SJCRH30 (cell line): Measurements from ENCODE around the gene GPR17. TPM values are rescaled to one million over a fixed set of nuclear protein-coding genes. Genes with fewer than 3 reads are reported as not detected.

Experiments used
- DNase-seq, 2 experiments: peaks; one replicate each; pipeline ENCODE4 v3.0.0-alpha.2; 2015 to 2020
- H3K27ac ChIP-seq: fragments of 250-450 bp; sonication (Bioruptor Pico); 2 replicates; pipeline ENCODE4 v1.5.1; 2020; ENCODE audit warnings: mild to moderate bottlenecking, moderate library complexity
- H3K27me3 ChIP-seq: fragments of 250-450 bp; sonication (Bioruptor Pico); 2 replicates; pipeline ENCODE4 v1.5.1; 2020; ENCODE audit warnings: mild to moderate bottlenecking, moderate library complexity
- H3K36me3 ChIP-seq: fragments of 250-450 bp; sonication (Bioruptor Pico); 2 replicates; pipeline ENCODE4 v1.5.1; 2020; ENCODE audit warnings: mild to moderate bottlenecking, moderate library complexity
- H3K4me1 ChIP-seq: fragments of 250-450 bp; sonication (Bioruptor Pico); 2 replicates; pipeline ENCODE4 v1.5.1; 2020; ENCODE audit warnings: mild to moderate bottlenecking, moderate library complexity
- H3K4me3 ChIP-seq: fragments of 250-450 bp; sonication (Bioruptor Pico); 2 replicates; pipeline ENCODE4 v1.5.1; 2020; ENCODE audit warnings: mild to moderate bottlenecking, moderate library complexity
- H3K9me3 ChIP-seq: fragments of 250-450 bp; sonication (Bioruptor Pico); replicated peaks from 2 replicates; pipeline ENCODE4 v1.5.1; 2020; ENCODE audit warnings: mild to moderate bottlenecking, moderate library complexity
- total RNA-seq: library from RNA; depleted of rRNA; stranded (reverse); fragments of >200 nt; shearing (Covaris generic); gene quantifications from 2 replicates; pipeline ENCODE4 v1.2.3, GENCODE V29; 2014; rRNA removed

GPR17 gene, protein sequence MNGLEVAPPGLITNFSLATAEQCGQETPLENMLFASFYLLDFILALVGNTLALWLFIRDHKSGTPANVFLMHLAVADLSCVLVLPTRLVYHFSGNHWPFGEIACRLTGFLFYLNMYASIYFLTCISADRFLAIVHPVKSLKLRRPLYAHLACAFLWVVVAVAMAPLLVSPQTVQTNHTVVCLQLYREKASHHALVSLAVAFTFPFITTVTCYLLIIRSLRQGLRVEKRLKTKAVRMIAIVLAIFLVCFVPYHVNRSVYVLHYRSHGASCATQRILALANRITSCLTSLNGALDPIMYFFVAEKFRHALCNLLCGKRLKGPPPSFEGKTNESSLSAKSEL
- 0.18 TPM in 1 of 2 replicates, not detected in the other for total RNA-seq

DNA sequence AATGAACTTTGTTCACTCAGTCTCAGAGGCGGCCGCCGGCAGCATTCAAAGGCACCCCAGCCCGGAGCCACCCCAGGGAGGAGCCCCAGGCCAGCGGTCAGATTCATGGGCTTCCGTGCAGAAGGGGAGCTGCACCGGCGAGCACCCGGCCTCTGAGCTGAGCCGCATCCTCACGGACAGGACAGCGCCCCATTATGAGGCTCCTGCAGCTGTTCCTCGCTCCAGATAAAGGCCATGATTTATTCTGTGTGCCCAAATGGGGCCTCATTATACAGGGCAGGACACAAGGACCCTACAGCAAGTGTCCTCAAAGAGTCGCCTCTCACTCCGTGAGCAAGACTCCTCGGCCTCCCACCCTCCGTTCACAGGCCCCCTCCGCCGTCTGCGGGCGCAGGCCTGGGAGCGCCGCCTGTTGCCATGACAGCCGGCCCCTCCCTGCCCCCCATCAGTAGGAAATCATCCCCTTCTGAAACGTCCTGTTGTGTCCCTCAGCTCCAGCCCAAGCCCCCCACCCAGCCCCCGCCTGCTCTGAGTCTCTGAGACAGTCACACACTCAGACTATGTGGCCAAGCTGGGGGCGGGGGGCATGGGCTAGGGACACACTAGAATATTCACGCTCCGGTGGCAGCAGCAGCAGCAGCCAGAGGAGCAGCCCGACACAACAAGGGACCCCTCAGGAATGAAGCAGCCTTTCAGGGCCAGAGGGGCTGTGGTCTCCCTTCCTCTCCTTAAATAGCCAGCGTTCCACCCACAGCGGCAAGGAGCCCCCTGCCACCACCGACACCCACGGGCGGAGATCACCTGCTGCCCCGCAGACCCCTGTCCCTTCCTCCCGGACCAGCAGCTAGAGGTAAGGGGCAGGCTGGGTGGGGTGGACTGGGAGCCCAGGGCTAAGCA is at the start of gene GPR17:
Gene GPR17, plus strand, starts transcription at position 759 of the 897 bp plus-strand sequence. CDS start 4,583 bp downstream, outside the sequence.
- Histone ChIP-seq H3K9me3 (no peaks in the 10 kb centered on the region), H3K4me3 (peak within 1 kb of the TSS; percentile 42), H3K4me1 (no peaks in the 10 kb centered on the region), H3K27me3 (no peaks in the 10 kb centered on the region), H3K36me3 (no peaks in the 10 kb centered on the region), H3K27ac (no peak within 1 kb of the TSS)
- DNase-seq, result peak; percentile 59 to 71

DNA sequence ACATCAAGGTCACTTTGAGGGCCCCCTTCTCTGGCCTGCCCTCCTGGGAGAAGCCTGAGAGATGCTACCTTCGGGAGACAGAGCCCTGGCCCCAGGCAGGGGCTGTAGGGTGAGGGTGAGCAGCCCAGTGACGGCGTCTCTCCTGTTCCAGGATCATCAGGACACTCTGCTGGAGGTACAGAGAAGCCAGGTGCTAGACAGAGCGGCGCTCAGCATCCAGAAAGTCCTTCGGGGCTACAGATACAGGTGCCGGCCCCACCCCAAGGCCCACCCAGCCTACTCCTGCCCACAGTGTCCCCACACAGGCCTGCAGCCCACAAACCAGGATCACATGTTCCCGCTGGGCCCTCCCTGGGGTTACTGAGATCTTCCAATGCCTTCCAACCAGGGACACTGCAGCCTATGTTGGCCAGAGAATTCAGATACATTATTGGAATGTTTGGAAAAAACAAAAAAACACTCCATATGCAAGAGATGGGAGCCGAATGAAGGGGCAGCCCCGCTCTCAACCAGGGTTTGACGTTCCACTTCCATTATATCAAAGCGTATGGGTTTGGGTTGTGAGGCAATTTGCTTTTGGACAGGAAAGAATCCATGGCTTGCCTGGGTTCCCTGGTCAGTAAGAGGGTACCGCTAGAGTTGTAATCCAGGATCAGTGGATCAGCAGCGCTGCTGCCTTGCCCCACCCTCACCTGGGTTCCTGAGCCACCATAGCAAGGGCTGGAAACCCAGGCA is 49.5 kb upstream of the GPR17 start:
- no peak overlapping the region for H3K27ac ChIP-seq
- no peaks in the 10 kb centered on the region for H3K4me1 ChIP-seq
- H3K27me3 ChIP-seq, result no peaks in the 10 kb centered on the region
- 0 out of 2 replicates have a peak, but pooled peaks cover 2% of the 10 kb centered on the region for H3K9me3 ChIP-seq
- H3K4me3 ChIP-seq, result no peak overlapping the region
- H3K36me3 ChIP-seq, result 0 out of 2 replicates have a peak, but pooled peaks cover 2% of the 10 kb centered on the region
- no peak for DNase-seq

DNA sequence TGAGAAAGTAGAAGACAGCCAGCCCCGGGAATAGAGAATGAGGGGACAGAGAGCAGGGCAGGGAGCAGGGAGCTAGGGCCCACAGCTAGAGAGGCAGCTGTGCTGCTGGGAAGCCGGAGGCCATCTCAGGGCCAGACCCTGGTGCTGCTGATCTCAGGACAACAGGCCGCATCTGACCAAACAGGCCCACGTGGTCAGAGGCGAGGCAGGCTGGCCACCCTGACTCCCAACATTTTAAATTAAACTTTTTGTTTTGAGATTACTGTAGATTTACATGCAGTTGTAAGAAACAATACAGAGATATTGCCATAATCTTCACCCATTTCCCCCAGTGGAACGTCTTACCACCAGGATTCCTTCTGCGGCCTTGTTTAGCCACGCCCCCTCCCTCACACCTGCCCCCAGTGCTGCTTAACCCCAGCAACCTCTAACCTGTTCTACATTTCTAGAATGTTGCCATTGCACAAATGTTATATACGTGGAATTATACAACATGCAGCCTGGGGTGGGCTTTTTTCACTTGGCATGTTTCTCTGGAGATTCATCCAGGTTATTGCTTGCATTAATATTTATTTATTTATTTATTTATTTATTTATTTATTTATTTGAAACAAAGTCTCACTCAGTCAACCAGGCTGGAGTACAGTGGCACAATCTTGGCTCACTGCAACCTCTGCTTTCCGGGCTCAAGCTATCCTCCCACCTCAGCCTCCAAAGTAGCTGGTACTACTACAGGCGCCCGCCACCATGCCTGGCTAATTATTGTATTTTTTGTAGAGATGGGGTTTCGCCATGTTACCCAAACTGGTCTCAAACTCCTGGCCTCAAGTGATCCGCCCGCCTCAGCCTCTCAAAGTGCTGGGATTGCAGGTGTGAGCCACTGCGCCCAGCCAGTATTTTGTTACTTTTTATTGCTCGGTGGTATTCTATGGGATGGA is 48.6 kb upstream of the GPR17 start:
- no peak for DNase-seq
- 0 out of 2 replicates have a peak, but pooled peaks cover 4% of the 10 kb centered on the region for H3K36me3 ChIP-seq
- no peak overlapping the region for H3K4me3 ChIP-seq
- peaks cover 9% of the 10 kb centered on the region for H3K9me3 ChIP-seq
- no peaks in the 10 kb centered on the region for H3K4me1 ChIP-seq
- no peaks in the 10 kb centered on the region for H3K27me3 ChIP-seq
- H3K27ac ChIP-seq, result no peak overlapping the region

DNA sequence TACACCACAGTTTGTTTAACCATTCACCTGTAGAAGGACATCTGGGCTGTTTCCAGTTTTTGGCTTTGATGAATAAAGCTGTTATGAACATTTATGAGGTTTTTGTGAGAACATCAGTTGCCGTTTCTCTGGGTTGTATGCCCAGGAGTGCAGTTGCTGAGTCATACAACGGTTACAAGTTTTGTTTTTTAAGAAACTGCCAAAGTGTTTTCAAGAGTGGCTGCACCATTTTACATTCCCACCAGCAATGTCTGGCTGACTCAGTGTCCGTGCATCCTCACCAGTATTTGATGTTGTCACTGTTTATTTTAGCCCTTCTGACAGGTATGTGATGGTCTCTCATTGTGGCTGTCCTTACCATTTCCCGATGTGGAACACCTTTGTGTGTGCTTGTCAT is 48.0 kb upstream of the GPR17 start:
- Histone ChIP-seq H3K27me3 (no peaks in the 10 kb centered on the region), H3K4me3 (no peak overlapping the region), H3K27ac (no peak overlapping the region), H3K9me3 (peaks cover 9% of the 10 kb centered on the region), H3K4me1 (no peaks in the 10 kb centered on the region), H3K36me3 (0 out of 2 replicates have a peak, but pooled peaks cover 4% of the 10 kb centered on the region)
- no peak for DNase-seq

DNA sequence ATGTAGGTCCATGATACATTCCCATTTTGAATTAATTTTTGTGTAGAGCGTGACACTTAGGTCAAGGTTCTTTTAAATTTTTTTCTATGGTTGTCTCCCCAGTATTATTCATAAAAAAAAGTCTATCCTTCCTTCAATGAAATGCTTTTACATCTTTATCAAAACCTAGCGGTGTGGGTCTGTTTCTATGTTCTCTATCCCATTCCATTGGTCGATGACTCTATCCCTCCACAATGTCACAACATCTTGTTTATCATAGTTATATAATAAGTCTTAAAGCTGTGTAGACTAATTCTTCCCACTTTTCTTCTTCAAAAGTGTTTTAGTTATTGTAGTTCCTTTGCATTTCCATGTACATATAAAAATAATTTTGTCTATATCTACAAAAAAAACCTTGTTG is 47.2 kb upstream of the GPR17 start:
- Histone ChIP-seq H3K4me1 (no peaks in the 10 kb centered on the region), H3K36me3 (0 out of 2 replicates have a peak, but pooled peaks cover 4% of the 10 kb centered on the region), H3K27me3 (no peaks in the 10 kb centered on the region), H3K27ac (no peak overlapping the region), H3K9me3 (peaks cover 9% of the 10 kb centered on the region), H3K4me3 (no peak overlapping the region)
- no peak for DNase-seq

DNA sequence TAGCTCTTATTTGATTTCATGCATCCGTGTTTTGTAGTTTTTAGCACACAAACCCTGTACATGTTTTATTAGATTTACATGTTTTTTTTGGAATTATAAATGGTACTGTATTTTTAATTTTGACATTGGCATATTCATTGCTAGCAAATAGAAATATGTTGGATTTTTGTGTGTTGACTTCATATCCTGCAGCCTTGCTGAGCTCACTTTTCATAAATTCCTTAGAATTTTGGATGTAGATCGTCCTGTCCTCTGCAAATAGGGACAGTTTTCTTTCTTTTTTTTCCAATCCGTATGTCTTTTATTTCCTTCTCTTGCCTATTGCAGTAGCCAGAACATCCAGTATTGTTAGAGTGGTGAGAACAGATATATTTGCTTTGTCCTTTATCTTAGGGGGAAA is 46.7 kb upstream of the GPR17 start:
- no peak overlapping the region for H3K27ac ChIP-seq
- H3K36me3 ChIP-seq, result 0 out of 2 replicates have a peak, but pooled peaks cover 4% of the 10 kb centered on the region
- no peak for DNase-seq
- H3K9me3 ChIP-seq, result peaks cover 9% of the 10 kb centered on the region
- no peak overlapping the region for H3K4me3 ChIP-seq
- no peaks in the 10 kb centered on the region for H3K4me1 ChIP-seq
- no peaks in the 10 kb centered on the region for H3K27me3 ChIP-seq

DNA sequence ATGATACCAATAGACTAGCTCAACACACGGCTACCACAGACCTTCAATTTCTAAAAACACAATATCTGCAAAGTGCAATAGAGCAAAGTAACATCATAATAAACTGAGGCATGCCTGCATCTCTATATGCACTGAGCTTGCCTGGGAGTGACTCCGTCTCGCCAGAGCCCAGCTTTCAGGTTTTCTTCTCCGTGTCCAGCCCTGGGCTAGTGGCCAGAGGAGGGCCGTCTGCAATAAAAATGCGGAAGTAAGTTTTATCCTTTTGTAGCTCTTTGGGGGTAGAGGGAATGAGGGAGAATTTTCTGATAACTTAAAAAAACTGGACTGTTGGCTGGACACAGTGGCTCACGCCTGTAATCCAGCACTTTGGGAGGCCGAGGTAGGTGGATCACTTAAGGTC is 41.0 kb upstream of the GPR17 start:
- Histone ChIP-seq H3K36me3 (0 out of 2 replicates have a peak, but pooled peaks cover 2% of the 10 kb centered on the region), H3K27me3 (no peaks in the 10 kb centered on the region), H3K4me1 (no peaks in the 10 kb centered on the region), H3K27ac (no peak overlapping the region), H3K4me3 (no peak overlapping the region), H3K9me3 (peaks cover 6% of the 10 kb centered on the region)
- no peak for DNase-seq

DNA sequence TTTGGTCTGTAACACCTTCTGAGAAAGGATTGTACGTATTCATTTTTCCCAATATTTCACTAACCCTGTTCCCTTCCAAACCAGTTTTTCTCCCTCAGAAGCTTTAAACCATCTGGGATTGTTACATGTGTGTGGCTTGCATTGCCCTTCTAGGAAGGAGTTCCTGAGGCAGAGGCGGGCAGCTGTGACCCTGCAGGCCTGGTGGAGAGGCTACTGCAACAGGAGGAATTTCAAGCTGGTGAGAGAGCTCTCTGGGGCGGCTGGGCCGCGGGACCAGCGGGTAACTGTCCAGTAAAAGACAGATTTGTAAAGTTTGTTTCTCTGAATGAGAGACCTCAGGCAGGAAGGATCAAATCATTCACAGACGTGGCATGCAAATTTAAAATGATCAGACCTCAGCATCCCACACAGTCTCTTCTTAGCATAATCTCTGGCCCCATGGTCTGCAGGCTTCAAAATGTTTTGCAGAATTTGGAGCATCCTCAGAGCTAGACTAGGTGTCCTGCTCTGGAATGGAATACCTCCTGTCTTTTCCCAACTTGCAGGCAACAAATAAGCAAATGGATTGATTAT is 40.2 kb upstream of the GPR17 start:
- DNase-seq, result no peak

DNA sequence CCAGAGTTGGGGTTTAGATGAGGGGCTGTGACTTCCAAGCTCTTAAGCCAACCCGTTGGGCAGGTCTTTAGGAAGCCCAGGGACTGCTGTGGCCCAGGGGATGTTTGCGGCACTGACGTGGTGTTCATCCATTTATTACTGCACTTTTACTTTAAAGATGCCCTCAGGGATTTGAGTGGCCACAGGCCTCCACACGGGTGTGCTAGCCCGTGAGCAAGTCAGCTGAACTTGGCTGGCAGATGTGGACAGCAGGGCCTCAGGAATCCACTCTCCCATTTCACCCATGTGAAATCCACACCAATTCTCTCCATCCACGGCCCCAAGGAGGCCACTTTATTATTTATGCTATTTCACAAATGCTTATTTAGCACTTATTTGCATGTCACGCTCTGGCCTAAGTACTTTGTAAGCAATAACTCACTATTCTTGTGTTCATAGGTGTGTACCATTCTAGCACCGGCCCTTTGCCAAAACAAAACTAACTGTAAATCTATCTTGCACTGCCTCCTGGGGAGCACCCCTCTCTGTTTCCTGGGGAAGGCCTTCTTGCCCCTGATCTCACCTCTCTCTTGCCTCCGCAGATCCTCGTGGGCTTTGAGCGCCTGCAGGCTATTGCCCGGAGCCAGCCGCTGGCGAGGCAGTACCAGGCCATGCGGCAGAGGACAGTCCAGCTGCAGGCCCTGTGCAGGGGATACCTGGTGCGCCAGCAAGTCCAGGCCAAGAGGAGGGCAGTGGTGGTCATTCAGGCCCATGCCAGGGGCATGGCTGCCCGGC is 39.1 kb upstream of the GPR17 start:
- peaks cover 5% of the 10 kb centered on the region for H3K9me3 ChIP-seq
- no peak for DNase-seq
- H3K4me3 ChIP-seq, result no peak overlapping the region
- H3K36me3 ChIP-seq, result 0 out of 2 replicates have a peak, but pooled peaks cover 2% of the 10 kb centered on the region
- H3K27me3 ChIP-seq, result no peaks in the 10 kb centered on the region
- no peak overlapping the region for H3K27ac ChIP-seq
- H3K4me1 ChIP-seq, result no peaks in the 10 kb centered on the region

More for the DNA sequence above, 40.2 kb upstream of the GPR17 start:
- Histone ChIP-seq H3K4me3 (no peak overlapping the region), H3K9me3 (peaks cover 6% of the 10 kb centered on the region), H3K27ac (no peak overlapping the region), H3K27me3 (no peaks in the 10 kb centered on the region), H3K36me3 (0 out of 2 replicates have a peak, but pooled peaks cover 2% of the 10 kb centered on the region), H3K4me1 (no peaks in the 10 kb centered on the region)

DNA sequence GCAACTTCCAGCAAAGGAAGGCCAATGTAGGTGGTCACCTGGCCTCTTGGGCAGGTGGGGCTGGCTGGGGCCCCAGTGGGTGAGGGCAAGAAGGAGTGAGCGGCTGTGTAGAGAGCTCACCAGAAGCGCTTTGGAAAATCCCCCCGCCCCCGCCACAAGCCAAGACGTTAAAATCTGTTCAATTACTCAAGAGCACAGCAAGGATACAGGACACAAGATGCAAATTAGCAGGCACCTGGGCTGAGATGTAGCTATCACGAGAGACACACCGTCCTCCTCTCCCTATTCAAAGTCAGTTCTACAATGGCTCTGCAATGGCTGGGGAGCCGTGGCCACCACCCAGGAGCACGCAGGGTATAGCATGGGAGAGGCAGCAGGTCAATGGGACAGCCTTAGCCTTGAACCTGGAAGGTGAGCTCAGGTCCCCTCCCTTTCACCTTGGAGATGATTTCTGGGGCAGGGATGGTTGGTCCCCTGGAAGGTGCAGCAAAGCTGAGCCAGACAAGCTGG is 38.5 kb upstream of the GPR17 start:
- no peaks in the 10 kb centered on the region for H3K36me3 ChIP-seq
- H3K27me3 ChIP-seq, result no peaks in the 10 kb centered on the region
- no peak overlapping the region for H3K4me3 ChIP-seq
- no peak overlapping the region for H3K27ac ChIP-seq
- H3K9me3 ChIP-seq, result no peaks in the 10 kb centered on the region; the same call in 1 of the 2 replicates
- DNase-seq, result no peak
- no peaks in the 10 kb centered on the region for H3K4me1 ChIP-seq

DNA sequence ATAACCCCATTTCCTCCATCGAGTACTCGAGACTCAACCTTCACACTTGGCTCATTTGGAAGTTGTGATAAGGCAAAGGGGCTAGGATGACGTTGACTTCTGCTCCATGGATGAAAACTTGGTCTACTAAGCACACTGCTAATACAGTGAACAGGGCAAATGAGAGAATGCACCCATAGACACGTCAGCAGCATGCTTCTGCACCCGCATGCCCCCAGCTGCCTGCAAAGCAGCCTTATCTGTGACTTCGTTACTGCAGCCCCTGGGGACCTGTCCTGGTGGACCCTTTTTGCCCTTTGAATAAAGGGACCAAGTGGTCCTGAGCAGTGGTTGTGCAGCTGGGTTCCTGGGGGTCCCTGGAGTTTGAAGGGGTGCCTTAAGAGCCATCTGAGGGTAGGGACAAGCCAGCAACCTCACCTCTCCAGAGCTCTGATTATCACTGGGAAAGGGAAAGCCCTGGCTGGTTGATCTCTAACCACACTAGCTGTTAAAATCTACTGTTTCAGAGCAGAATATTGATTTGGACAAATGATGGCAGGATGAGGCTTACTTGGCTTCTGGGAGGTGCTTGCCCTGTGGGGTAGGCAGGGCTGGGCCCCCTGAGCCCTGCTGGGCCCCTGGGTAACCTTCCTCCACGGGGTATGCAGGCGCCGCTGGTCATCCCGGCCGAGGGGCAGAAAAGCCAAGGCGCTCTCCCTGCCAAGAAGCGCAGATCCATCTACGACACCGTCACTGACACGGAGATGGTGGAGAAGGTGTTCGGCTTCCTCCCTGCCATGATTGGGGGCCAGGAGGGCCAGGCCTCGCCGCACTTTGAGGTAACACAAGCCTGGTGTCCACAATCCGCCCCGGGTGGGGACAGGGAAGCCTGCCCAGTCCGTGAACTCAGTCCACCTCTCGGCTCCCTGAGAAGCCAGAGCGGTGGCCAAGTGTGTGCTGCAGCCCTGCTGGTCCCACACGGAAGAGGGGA is 37.6 kb upstream of the GPR17 start:
- no peaks in the 10 kb centered on the region for H3K4me1 ChIP-seq
- H3K27ac ChIP-seq, result no peak overlapping the region
- H3K36me3 ChIP-seq, result no peaks in the 10 kb centered on the region
- no peak for DNase-seq
- H3K27me3 ChIP-seq, result no peaks in the 10 kb centered on the region
- no peak overlapping the region for H3K4me3 ChIP-seq
- peaks cover 2% of the 10 kb centered on the region for H3K9me3 ChIP-seq
